Measurements from ENCODE around the gene TESK2.

TESK2 gene

GRCh38 chr1:45351508-45351907, 139.5 kb downstream of the TESK2 start:
- H3K9me3 ChIP-seq (ENCODE audit: control insufficient read depth in 2 of 2, low read length in 2 of 2): no peaks in the 10 kb centered on the region
- H3K4me1 ChIP-seq (ENCODE audit: control insufficient read depth, insufficient read depth, low read length): peaks cover 22% of the 10 kb centered on the region
- H3K27ac ChIP-seq (ENCODE audit: low read length): no peak overlapping the region

DNA sequence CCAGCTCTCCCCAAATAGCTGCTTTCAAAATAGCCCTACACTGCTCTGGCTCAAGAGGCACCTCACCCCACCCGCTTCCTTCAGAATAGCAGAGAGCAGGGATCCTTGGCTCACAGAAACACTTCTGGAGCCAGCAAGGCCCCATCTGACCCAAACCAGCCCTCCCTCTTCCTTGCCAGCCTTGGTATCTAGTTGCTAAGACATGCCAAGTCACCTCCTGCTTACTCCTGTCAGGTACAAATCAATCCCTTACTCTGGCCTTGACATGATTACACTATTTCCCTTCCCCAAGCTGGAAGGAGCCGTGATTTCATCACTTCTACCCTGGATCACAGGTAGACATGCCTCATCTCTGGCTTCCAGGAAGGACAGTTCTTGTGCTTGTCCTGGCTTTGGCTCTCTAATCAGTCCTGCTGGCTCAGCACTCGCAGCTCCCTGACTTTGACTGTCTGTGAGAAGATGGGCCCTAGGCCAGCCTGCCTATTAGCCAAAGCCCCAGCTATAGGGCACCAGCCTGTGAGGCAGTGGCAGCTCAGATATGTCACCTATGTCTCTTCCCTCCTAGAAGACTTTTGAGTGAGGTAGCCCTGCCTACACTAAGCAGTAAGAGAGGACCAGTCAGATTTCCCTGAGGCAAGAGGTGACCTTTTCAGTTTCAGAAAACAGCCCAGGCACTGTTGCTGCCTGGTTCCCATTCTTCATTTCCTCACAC, 141.8 kb downstream of the TESK2 start:
- peak overlapping the region in 1 of 2 donors; percentile 55 for H3K9ac ChIP-seq (ENCODE audit: low read length in 2 of 2)
- H3K27me3 ChIP-seq (ENCODE audit: control insufficient read depth in 1 of 2, insufficient read depth in 2 of 2, low read length in 2 of 2): no peaks in the 10 kb centered on the region
- H3K4me3 ChIP-seq (ENCODE audit: low read length in 2 of 2): no peak overlapping the region
- H3K9me3 ChIP-seq (ENCODE audit: control insufficient read depth in 2 of 2, low read length in 2 of 2): no peaks in the 10 kb centered on the region
- H3K36me3 ChIP-seq (ENCODE audit: control insufficient read depth in 2 of 2, insufficient read depth in 2 of 2, low read length in 2 of 2): peaks cover 8 to 11% of the 10 kb centered on the region in 2 donors
- peak overlapping the region; percentile 76 for H3K27ac ChIP-seq (ENCODE audit: low read length)
- peaks cover 22% of the 10 kb centered on the region for H3K4me1 ChIP-seq (ENCODE audit: control insufficient read depth, insufficient read depth, low read length)

More at GRCh38 chr1:45351508-45351907, 139.5 kb downstream of the TESK2 start:
- no peak overlapping the region for H3K9ac ChIP-seq (ENCODE audit: low read length in 2 of 2)
- no peaks in the 10 kb centered on the region for H3K27me3 ChIP-seq (ENCODE audit: control insufficient read depth in 1 of 2, insufficient read depth in 2 of 2, low read length in 2 of 2)
- no peak overlapping the region for H3K4me3 ChIP-seq (ENCODE audit: low read length in 2 of 2)
- no peaks in the 10 kb centered on the region for H3K36me3 ChIP-seq (ENCODE audit: control insufficient read depth in 2 of 2, insufficient read depth in 2 of 2, low read length in 2 of 2)

DNA sequence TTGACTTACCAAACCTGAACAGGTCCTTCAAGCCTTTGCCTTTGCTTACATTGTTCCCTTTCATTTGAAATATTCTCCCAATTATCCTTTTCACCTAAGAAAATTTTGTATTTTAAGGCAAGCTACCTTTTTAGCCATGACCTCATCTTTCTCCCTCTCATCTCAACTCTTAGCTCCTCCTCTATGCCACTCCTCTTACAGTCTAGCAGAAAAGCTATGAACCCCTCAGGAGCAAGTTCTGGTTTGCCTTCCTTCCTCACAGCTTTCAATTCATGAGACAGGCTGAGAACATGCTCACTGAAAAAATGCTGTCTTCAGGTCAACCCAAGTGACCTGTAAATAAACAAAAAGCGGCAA, 142.4 kb downstream of the TESK2 start:
- Histone ChIP-seq H3K4me1 (ENCODE audit: control insufficient read depth, insufficient read depth, low read length) (peaks cover 22% of the 10 kb centered on the region), H3K27me3 (ENCODE audit: control insufficient read depth in 1 of 2, insufficient read depth in 2 of 2, low read length in 2 of 2) (no peaks in the 10 kb centered on the region), H3K4me3 (ENCODE audit: low read length in 2 of 2) (no peak overlapping the region), H3K9me3 (ENCODE audit: control insufficient read depth in 2 of 2, low read length in 2 of 2) (no peaks in the 10 kb centered on the region), H3K27ac (ENCODE audit: low read length) (peak overlapping the region; percentile 76), H3K36me3 (ENCODE audit: control insufficient read depth in 2 of 2, insufficient read depth in 2 of 2, low read length in 2 of 2) (peaks cover 13 to 15% of the 10 kb centered on the region in 2 donors), H3K9ac (ENCODE audit: low read length in 2 of 2) (peak overlapping the region in 1 of 2 donors; percentile 55)

DNA sequence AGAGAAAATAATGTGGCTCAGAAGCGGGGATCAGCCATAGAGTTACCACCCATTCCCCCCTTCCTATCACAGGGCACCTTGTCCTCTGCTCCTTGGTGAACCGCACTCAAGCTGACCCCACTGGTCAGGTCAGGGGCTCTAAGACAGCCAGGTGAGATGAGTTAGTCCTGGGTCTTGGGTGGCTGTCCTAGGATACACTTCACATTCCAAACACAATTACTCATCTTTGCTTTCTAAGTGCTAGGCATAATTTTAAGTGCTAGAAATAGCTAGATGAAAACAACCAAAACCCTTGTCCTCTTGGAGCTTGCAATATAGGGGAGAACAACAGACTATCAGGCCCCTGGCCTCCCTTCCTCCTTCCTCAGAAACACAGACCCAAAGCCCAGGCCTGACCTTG, 142.9 kb downstream of the TESK2 start:
- H3K27me3 ChIP-seq (ENCODE audit: control insufficient read depth in 1 of 2, insufficient read depth in 2 of 2, low read length in 2 of 2): no peaks in the 10 kb centered on the region
- peak overlapping the region in 1 of 2 donors; percentile 29 for H3K4me3 ChIP-seq (ENCODE audit: low read length in 2 of 2)
- H3K9me3 ChIP-seq (ENCODE audit: control insufficient read depth in 2 of 2, low read length in 2 of 2): no peaks in the 10 kb centered on the region
- H3K9ac ChIP-seq (ENCODE audit: low read length in 2 of 2): peak overlapping the region in 1 of 2 donors; percentile 5
- peaks cover 18 to 21% of the 10 kb centered on the region in 2 donors for H3K36me3 ChIP-seq (ENCODE audit: control insufficient read depth in 2 of 2, insufficient read depth in 2 of 2, low read length in 2 of 2)
- peak overlapping the region; percentile 70 for H3K27ac ChIP-seq (ENCODE audit: low read length)
- H3K4me1 ChIP-seq (ENCODE audit: control insufficient read depth, insufficient read depth, low read length): peaks cover 22% of the 10 kb centered on the region

- H3K4me1 ChIP-seq (ENCODE audit: control insufficient read depth, insufficient read depth, low read length): peaks cover 28% of the 10 kb centered on the region
- H3K36me3 ChIP-seq (ENCODE audit: control insufficient read depth in 2 of 2, insufficient read depth in 2 of 2, low read length in 2 of 2): peaks cover 25 to 35% of the 10 kb centered on the region in 2 donors
- no peak overlapping the region for H3K27ac ChIP-seq (ENCODE audit: low read length)
- H3K27me3 ChIP-seq (ENCODE audit: control insufficient read depth in 1 of 2, insufficient read depth in 2 of 2, low read length in 2 of 2): no peaks in the 10 kb centered on the region
- H3K9me3 ChIP-seq (ENCODE audit: control insufficient read depth in 2 of 2, low read length in 2 of 2): no peaks in the 10 kb centered on the region
- H3K9ac ChIP-seq (ENCODE audit: low read length in 2 of 2): no peak overlapping the region
- H3K4me3 ChIP-seq (ENCODE audit: low read length in 2 of 2): no peak overlapping the region
Measured at GRCh38 chr1:45346473-45346872, 144.5 kb downstream of the TESK2 start.

- Histone ChIP-seq H3K27ac (ENCODE audit: low read length) (no peak overlapping the region), H3K4me3 (ENCODE audit: low read length in 2 of 2) (no peak overlapping the region), H3K9ac (ENCODE audit: low read length in 2 of 2) (no peak overlapping the region), H3K36me3 (ENCODE audit: control insufficient read depth in 2 of 2, insufficient read depth in 2 of 2, low read length in 2 of 2) (peaks cover 25 to 35% of the 10 kb centered on the region in 2 donors), H3K27me3 (ENCODE audit: control insufficient read depth in 1 of 2, insufficient read depth in 2 of 2, low read length in 2 of 2) (no peaks in the 10 kb centered on the region), H3K4me1 (ENCODE audit: control insufficient read depth, insufficient read depth, low read length) (peaks cover 38% of the 10 kb centered on the region), H3K9me3 (ENCODE audit: control insufficient read depth in 2 of 2, low read length in 2 of 2) (no peaks in the 10 kb centered on the region)
Measured at GRCh38 chr1:45345014-45345413, 145.9 kb downstream of the TESK2 start.

DNA sequence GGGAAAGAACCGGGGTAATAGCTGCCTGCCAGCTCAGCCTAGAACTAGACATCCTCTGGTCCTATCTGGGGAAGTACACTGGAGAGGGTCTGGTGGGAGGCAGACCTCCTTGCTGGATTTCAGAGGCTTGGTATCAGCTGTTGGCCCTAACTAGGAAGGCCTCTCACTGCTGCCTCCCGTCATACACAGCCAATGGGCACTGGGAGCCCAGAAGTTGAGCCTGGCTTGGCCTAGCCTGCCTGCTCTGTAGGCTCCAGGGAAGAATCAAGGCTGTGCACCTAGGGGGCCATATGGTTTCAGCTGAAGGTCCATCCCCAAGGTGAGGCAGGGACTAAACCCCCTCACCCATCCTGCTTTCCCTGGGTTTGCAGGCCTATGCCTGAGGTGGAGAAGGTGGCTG, 146.5 kb downstream of the TESK2 start:
- Histone ChIP-seq H3K27me3 (ENCODE audit: control insufficient read depth in 1 of 2, insufficient read depth in 2 of 2, low read length in 2 of 2) (no peaks in the 10 kb centered on the region), H3K4me1 (ENCODE audit: control insufficient read depth, insufficient read depth, low read length) (peaks cover 36% of the 10 kb centered on the region), H3K4me3 (ENCODE audit: low read length in 2 of 2) (no peak overlapping the region), H3K36me3 (ENCODE audit: control insufficient read depth in 2 of 2, insufficient read depth in 2 of 2, low read length in 2 of 2) (peaks cover 25 to 35% of the 10 kb centered on the region in 2 donors), H3K9me3 (ENCODE audit: control insufficient read depth in 2 of 2, low read length in 2 of 2) (no peaks in the 10 kb centered on the region), H3K9ac (ENCODE audit: low read length in 2 of 2) (no peak overlapping the region), H3K27ac (ENCODE audit: low read length) (no peak overlapping the region)

DNA sequence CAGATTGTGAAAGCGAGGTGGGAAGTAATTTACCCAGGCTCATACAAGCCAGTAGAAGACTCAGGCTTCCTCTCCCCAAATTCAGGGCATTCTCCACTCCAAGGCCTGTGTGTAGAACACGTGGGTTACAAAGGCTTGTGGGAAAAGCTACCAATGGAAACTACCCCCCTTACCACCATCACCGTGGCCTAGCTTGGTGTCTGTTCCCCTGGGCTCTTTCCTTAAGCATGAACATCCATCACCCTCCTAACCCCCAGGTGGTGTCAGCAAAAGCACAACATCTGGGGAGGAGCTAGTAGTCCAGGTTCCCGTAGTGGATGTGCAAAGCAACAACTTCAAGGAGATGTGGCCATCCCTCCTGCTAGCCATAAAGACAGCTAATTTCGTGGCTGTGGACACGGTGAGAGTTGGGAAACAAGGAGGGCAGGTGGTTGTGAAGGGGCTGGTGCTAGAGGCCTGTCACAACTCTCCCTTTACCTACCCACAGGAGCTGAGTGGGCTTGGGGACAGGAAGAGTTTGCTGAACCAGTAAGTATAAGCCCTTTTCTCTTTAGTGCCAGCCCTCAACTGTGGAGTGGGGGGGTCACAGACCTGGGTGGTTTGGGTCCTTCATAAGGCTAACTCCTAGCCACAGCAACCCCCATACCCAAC, 150.0 kb downstream of the TESK2 start:
- Histone ChIP-seq H3K27me3 (ENCODE audit: control insufficient read depth in 1 of 2, insufficient read depth in 2 of 2, low read length in 2 of 2) (no peaks in the 10 kb centered on the region), H3K27ac (ENCODE audit: low read length) (peak overlapping the region; percentile 98), H3K4me1 (ENCODE audit: control insufficient read depth, insufficient read depth, low read length) (peaks cover 20% of the 10 kb centered on the region), H3K36me3 (ENCODE audit: control insufficient read depth in 2 of 2, insufficient read depth in 2 of 2, low read length in 2 of 2) (peaks cover 25 to 34% of the 10 kb centered on the region in 2 donors), H3K9ac (ENCODE audit: low read length in 2 of 2) (peak overlapping the region; percentile 92 to 99), H3K9me3 (ENCODE audit: control insufficient read depth in 2 of 2, low read length in 2 of 2) (no peaks in the 10 kb centered on the region), H3K4me3 (ENCODE audit: low read length in 2 of 2) (peak overlapping the region; percentile 68 to 97)

DNA sequence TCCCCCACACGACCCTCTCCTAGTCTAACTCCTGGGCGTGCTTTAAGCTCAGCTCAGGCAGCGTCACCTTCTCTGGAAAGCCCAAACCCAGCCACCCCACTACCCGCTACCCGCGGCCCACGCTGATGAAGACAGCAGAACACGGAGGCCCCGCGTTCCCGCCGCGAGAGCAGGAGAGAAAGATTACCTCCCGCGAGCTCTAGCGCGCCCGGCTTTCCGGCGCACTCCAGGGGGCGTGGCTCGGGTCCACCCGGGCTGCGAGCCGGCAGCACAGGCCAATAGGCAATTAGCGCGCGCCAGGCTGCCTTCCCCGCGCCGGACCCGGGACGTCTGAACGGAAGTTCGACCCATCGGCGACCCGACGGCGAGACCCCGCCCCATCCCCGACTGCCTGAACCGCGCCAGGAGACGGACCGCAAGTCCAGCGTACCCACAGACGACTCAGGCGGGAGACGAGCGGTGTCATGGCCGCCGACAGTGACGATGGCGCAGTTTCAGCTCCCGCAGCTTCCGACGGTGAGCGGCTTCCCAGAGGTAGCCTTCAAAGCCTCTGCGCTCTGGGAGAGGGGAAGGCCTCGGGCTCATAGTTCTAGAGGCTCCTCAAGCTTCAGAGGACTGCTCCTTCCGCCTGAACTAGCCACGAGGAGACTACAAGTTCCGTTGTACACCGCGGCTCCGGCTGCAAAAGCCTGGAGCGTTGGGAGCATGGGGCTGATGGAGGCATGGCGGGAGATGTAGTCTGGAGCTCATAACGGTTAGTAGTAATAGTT, 151.0 kb downstream of the TESK2 start, which contains the start of the genes MUTYH and TOE1:
MUTYH (minus strand) TSS at position 652 of the 770 bp plus-strand sequence. CDS start 5,935 bp downstream, outside the sequence.
TOE1 (plus strand) TSS at position 382 of the 770 bp plus-strand sequence; CDS start at position 465, 83 bp downstream.
- H3K27me3 ChIP-seq (ENCODE audit: control insufficient read depth in 1 of 2, insufficient read depth in 2 of 2, low read length in 2 of 2): no peaks in the 10 kb centered on the region
- H3K9ac ChIP-seq (ENCODE audit: low read length in 2 of 2): peak within 1 kb of the TSS; percentile 92 to 99
- H3K27ac ChIP-seq (ENCODE audit: low read length): peak within 1 kb of the TSS; percentile 98
- no peaks in the 10 kb centered on the region for H3K9me3 ChIP-seq (ENCODE audit: control insufficient read depth in 2 of 2, low read length in 2 of 2)
- H3K4me1 ChIP-seq (ENCODE audit: control insufficient read depth, insufficient read depth, low read length): peaks cover 20% of the 10 kb centered on the region
- H3K36me3 ChIP-seq (ENCODE audit: control insufficient read depth in 2 of 2, insufficient read depth in 2 of 2, low read length in 2 of 2): peaks cover 25 to 29% of the 10 kb centered on the region in 2 donors
- peak within 1 kb of the TSS; percentile 68 to 97 for H3K4me3 ChIP-seq (ENCODE audit: low read length in 2 of 2)

DNA sequence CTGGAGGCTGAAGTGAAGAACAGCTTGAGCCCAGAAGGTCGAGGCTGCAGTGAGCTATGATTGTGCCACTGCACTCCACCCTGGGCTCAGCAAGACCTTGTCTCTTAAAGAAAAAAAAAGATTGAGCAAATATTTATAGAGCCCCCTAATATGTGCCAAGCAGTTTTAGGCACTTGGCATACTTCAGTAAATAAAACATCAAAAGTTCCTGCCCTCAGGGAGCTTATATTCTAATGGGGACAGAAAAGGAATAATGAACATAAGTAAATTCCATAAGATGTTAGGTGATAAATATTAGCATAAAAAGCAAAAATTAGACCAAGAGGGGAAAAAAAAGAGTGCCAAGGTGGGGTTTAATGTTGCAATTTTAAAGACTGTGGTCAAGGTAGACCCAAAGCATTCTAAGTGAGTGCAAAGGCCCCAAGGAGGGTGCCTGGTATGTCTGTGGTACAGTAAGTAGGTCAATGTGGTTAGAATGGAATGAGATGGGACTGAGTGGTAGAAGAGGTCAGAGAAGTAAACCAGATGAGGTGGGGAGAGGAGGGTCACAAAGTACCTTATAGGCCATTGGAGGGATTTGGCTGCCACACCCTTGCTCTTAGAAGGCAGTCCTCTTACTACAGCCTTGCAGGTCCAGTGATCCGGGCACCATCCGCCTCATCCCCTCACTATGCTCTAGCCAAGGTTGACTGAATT, 153.2 kb downstream of the TESK2 start:
- Histone ChIP-seq H3K4me1 (ENCODE audit: control insufficient read depth, insufficient read depth, low read length) (peaks cover 20% of the 10 kb centered on the region), H3K4me3 (ENCODE audit: low read length in 2 of 2) (no peak overlapping the region), H3K27me3 (ENCODE audit: control insufficient read depth in 1 of 2, insufficient read depth in 2 of 2, low read length in 2 of 2) (no peaks in the 10 kb centered on the region), H3K9ac (ENCODE audit: low read length in 2 of 2) (no peak overlapping the region), H3K27ac (ENCODE audit: low read length) (no peak overlapping the region), H3K9me3 (ENCODE audit: control insufficient read depth in 2 of 2, low read length in 2 of 2) (no peaks in the 10 kb centered on the region), H3K36me3 (ENCODE audit: control insufficient read depth in 2 of 2, insufficient read depth in 2 of 2, low read length in 2 of 2) (peaks cover 20 to 28% of the 10 kb centered on the region in 2 donors)

Data from stomach smooth muscle (tissue), 2 donors.